GM12878 (cell line): ENCODE results near the gene TRIM67. TPM values are rescaled to one million over a fixed set of nuclear protein-coding genes. Genes with fewer than 3 reads are reported as not detected.

Source experiments
- ATAC-seq: fragments of 200-7000 bp; cut with Tn5 transposase; 3 replicates; pipeline ENCODE4 v1.9.1; 2020; ENCODE audit warnings: mild to moderate bottlenecking, moderate library complexity
- BruUV-seq: library from RNA; stranded (reverse); fragments of 400-500 nt; replicated peaks from 2 replicates; lab custom pipeline; 2021; lab: Mats Ljungman, UMichigan
- CTCF ChIA-PET: fragments of 300-600 bp; sonication (Branson Sonifier 250); formaldehyde crosslinking; extraction: SDS; loops from one replicate; lab custom pipeline; 2021; ENCODE audit warnings: inconsistent platforms; lab: Yijun Ruan, JAX
- POLR2A ChIA-PET: fragments of 350-600 bp; formaldehyde crosslinking; extraction: SDS; loops from one replicate; lab custom pipeline; 2021; ENCODE audit warnings: inconsistent platforms; lab: Charles Lee
- RAD21 ChIA-PET: fragments of 300-600 bp; sonication (Branson Sonifier 250); formaldehyde crosslinking; loops from one replicate; lab custom pipeline; 2023; ENCODE audit warnings: antibody characterized with exemption; ENCODE audit not compliant: unreplicated experiment; lab: Charles Lee
- SMC1A ChIA-PET: fragments of 300-600 bp; sonication (Branson Sonifier 250); formaldehyde crosslinking; loops from one replicate; lab custom pipeline; 2023; ENCODE audit not compliant: unreplicated experiment, uncharacterized antibody; lab: Charles Lee
- DNase-seq: peaks from one replicate; pipeline ENCODE4 v3.0.0-alpha.2; 2011; ENCODE audit warnings: low read depth, low spot score
- FAIRE-seq: peaks from 3 replicates; lab custom pipeline; 2011; peaks lifted over from hg19 to GRCh38; lab: Jason Lieb, UNC
- H2AFZ ChIP-seq: 2 replicates; pipeline ENCODE4 v1.6.0; 2011; ENCODE audit warnings: low read depth, low read length, control low read depth; ENCODE audit not compliant: control insufficient read depth
- H3K27ac ChIP-seq: 2 replicates; pipeline ENCODE4 v1.5.1; 2011; ENCODE audit warnings: control low read depth; ENCODE audit not compliant: control insufficient read depth, insufficient read depth
- H3K27me3 ChIP-seq, 2 experiments: replicated peaks in 1 of 2; 2 replicates each; pipeline versions ENCODE4 v1.6.0 to v1.6.1; 2011; ENCODE audit warnings: low read length in 1 of 2; ENCODE audit not compliant: control insufficient read depth in 2 of 2, insufficient read depth in 2 of 2
- H3K36me3 ChIP-seq, 2 experiments: 2 replicates each; pipeline ENCODE4 v1.5.1; 2011; ENCODE audit warnings: low read length in 1 of 2; ENCODE audit not compliant: control insufficient read depth in 2 of 2, insufficient read depth in 2 of 2
- H3K4me1 ChIP-seq: 2 replicates; pipeline ENCODE4 v1.6.1; 2011; ENCODE audit warnings: mild to moderate bottlenecking, low read length, moderate library complexity, mixed read lengths; ENCODE audit not compliant: control insufficient read depth, insufficient read depth
- H3K4me2 ChIP-seq: 2 replicates; pipeline ENCODE4 v1.6.0; 2011; ENCODE audit warnings: control low read depth; ENCODE audit not compliant: control insufficient read depth, insufficient read depth
- H3K4me3 ChIP-seq: fragments of 200-600 bp; sonication (generic); 2 replicates; pipeline ENCODE4 v1.5.1; 2016
- H3K79me2 ChIP-seq: 2 replicates; pipeline ENCODE4 v1.6.0; 2011; ENCODE audit warnings: low read length; ENCODE audit not compliant: control insufficient read depth, insufficient read depth
- H3K9ac ChIP-seq: 2 replicates; pipeline ENCODE4 v1.8.0; 2011; ENCODE audit warnings: low read length, control low read depth, mixed read lengths; ENCODE audit not compliant: control insufficient read depth, insufficient read depth
- H3K9me3 ChIP-seq: replicated peaks from 3 replicates; pipeline ENCODE4 v1.5.1; 2011; ENCODE audit warnings: mild to moderate bottlenecking, low read length; ENCODE audit not compliant: control insufficient read depth, insufficient read depth
- H4K20me1 ChIP-seq: 2 replicates; pipeline ENCODE4 v1.6.0; 2011; ENCODE audit not compliant: control insufficient read depth, insufficient read depth
- ASH2L ChIP-seq: fragments of 300-600, 200-600 bp; sonication (generic); IDR thresholded peaks from 2 replicates; pipeline ENCODE4 v1.6.1; 2017; ENCODE audit warnings: low read depth, mild to moderate bottlenecking, borderline replicate concordance
- CBFB ChIP-seq: IDR thresholded peaks from 2 replicates; pipeline ENCODE4 v1.6.1; 2016; ENCODE audit warnings: antibody characterized with exemption, low read depth
- DPF2 ChIP-seq: fragments of 450-650 bp; IDR thresholded peaks from 2 replicates; pipeline ENCODE4 v1.6.1; 2017; ENCODE audit warnings: mild to moderate bottlenecking
- ELK1 ChIP-seq: IDR thresholded peaks from 2 replicates; pipeline ENCODE4 v1.6.1; 2012; ENCODE audit warnings: low read depth, low read length, improper control_type of control experiment
- ETV6 ChIP-seq, 2 experiments: fragments of 450-650 bp in 1 of 2; IDR thresholded peaks in 1 of 2; conservative IDR thresholded peaks in 1 of 2; 2 replicates each; pipeline ENCODE4 v1.6.1; 2014; ENCODE audit warnings: antibody characterized with exemption in 1 of 2, borderline replicate concordance in 1 of 2, low read depth in 1 of 2, mild to moderate bottlenecking in 1 of 2, moderate library complexity in 1 of 2
- KDM1A ChIP-seq: fragments of 200-600 bp; sonication (generic); IDR thresholded peaks from 2 replicates; pipeline ENCODE4 v1.6.1; 2016; ENCODE audit warnings: borderline replicate concordance
- LARP7 ChIP-seq: fragments of 450-650 bp; IDR thresholded peaks from 2 replicates; pipeline ENCODE4 v1.6.1; 2017; ENCODE audit warnings: mild to moderate bottlenecking
- MYB ChIP-seq: fragments of 150-350 bp; IDR thresholded peaks from 2 replicates; pipeline ENCODE4 v1.6.1; 2014; ENCODE audit warnings: mild to moderate bottlenecking, low read depth, low read length, borderline replicate concordance
- NFXL1 ChIP-seq: fragments of 450-650 bp; IDR thresholded peaks from 2 replicates; pipeline ENCODE4 v1.6.1; 2017; ENCODE audit warnings: antibody characterized with exemption, mild to moderate bottlenecking, borderline replicate concordance
- PBX3 ChIP-seq: IDR thresholded peaks from 2 replicates; pipeline ENCODE4 v1.6.1; 2011; ENCODE audit warnings: mild to moderate bottlenecking, low read depth, low read length, moderate library complexity; ENCODE audit not compliant: insufficient replicate concordance
- RAD21 ChIP-seq: IDR thresholded peaks from 2 replicates; pipeline ENCODE4 v1.6.1; 2011; ENCODE audit warnings: mild to moderate bottlenecking, low read depth, low read length, moderate library complexity; ENCODE audit not compliant: insufficient read depth
- SPI1 ChIP-seq: IDR thresholded peaks from 2 replicates; pipeline ENCODE4 v1.6.1; 2011; ENCODE audit warnings: low read depth, mild to moderate bottlenecking, low read length, moderate library complexity, borderline replicate concordance; ENCODE audit not compliant: insufficient read depth
- USF2 ChIP-seq: IDR thresholded peaks from 2 replicates; pipeline ENCODE4 v1.6.1; 2011; ENCODE audit warnings: low read depth, low read length, improper control_type of control experiment, borderline replicate concordance
- ZNF622 ChIP-seq: fragments of 450-650 bp; IDR thresholded peaks from 2 replicates; pipeline ENCODE4 v1.6.1; 2017; ENCODE audit warnings: mild to moderate bottlenecking, inconsistent platforms
- WGBS: methylation state at CpG from one replicate; pipeline ENCODE4 v1.1.6; 2016; ENCODE audit warnings: low lambda C conversion rate; ENCODE audit not compliant: insufficient replicate concordance, insufficient coverage; ENCODE audit errors: missing lambda C conversion rate; 5-methylcytosine and 5-hydroxymethylcytosine counted together
- in situ Hi-C: fragments of 300-500 bp; cut with MboI; formaldehyde crosslinking; loops from 9 replicates; pipeline ENCODE4 v1.14.3; 2018; ENCODE audit warnings: mixed read lengths
- intact Hi-C: fragments of 100-400 bp; cut with micrococcal nuclease; formaldehyde crosslinking; loops from one replicate; pipeline ENCODE4 v1.14.2; 2022; ENCODE audit not compliant: unreplicated experiment
- polyA plus RNA-seq, 11 experiments: library from polyadenylated mRNA; depleted of rRNA in 4 of 11; unstranded in 6 of 11; stranded (reverse) in 5 of 11; fragments of >200 nt; fragmentation: Nextera tagmentation in 4 of 11; fragmentation: Illumina TruSeq in 1 of 11; extraction: Ambion mirVana in 4 of 11; extraction: Trizol in 1 of 11; gene quantifications; 1 replicate in 1 of 11; 2 replicates in 10 of 11; pipeline versions ENCODE4 v1.2.1 to v1.2.3, GENCODE V29; 2011 to 2016; ENCODE audit warnings: inconsistent platforms in 2 of 11, missing spikeins in 2 of 11, low read depth in 1 of 11
- total RNA-seq, 4 experiments: library from RNA; depleted of rRNA in 3 of 4; stranded (reverse); fragments of >200 nt in 3 of 4; fragmentation: Illumina TruSeq in 1 of 4; extraction: Trizol in 1 of 4; gene quantifications; 2 replicates each; pipeline versions ENCODE4 v1.2.1 to v1.2.3, GENCODE V29; 2013 to 2021

TRIM67 gene
- total and polyA plus RNA-seq, 10 of the 15 experiments (the other 5 are each of a cell fraction or from before 2014, with no cell fraction given), result under 0.01 to 0.01 TPM; not detected in 8

GRCh38 chr1:231122143-231122542, 39.7 kb upstream of the TRIM67 start:
- Histone ChIP-seq H3K36me3 (no peaks in the 10 kb centered on the region), H3K9me3 (no peaks in the 10 kb centered on the region; the same call in 2 of the 3 replicates), H2AFZ (no peak overlapping the region), H3K79me2 (no peaks in the 10 kb centered on the region), H3K4me2 (no peak overlapping the region), H3K27me3 (peaks cover 0 to 2% of the 10 kb centered on the region in 2 experiments; a peak in 2 of 4 replicates), H3K27ac (no peak overlapping the region), H3K4me3 (no peak overlapping the region), H4K20me1 (no peaks in the 10 kb centered on the region), H3K4me1 (no peaks in the 10 kb centered on the region), H3K9ac (no peak overlapping the region)
- ChIA-PET RAD21 (no interaction called here), POLR2A (interaction anchor here (0.5 kb wide), 1 partner anchor 1842 kb away, joined by 3 read pairs; no protein-coding TSS in a partner anchor), CTCF (no interaction called here), SMC1A (no interaction called here)
- no TSS peak for BruUV-seq
- DNase-seq (no peak), ATAC-seq (no peak), FAIRE-seq (no peak)
- WGBS, result 33% methylated on average over 2 of the region's 2 CpGs
- TF ChIP-seq RAD21, result no peak
- no peak for TF ChIP-seq CBFB
- TF ChIP-seq ETV6 (conservative IDR thresholded peaks at IDR 0.05 in 1 of 2, IDR thresholded peaks at IDR 0.05 in 1 of 2; ENCODE audit: borderline replicate concordance in 1 of 2, low read depth in 1 of 2), result no peak
- TF ChIP-seq KDM1A, result no peak
- intact Hi-C loops (no loop called here), in situ Hi-C loops (no loop called here)

GRCh38 chr1:231124746-231125145, 37.1 kb upstream of the TRIM67 start:
- SMC1A ChIA-PET, result interaction anchor here (1.5 kb wide), 1 partner anchor 36 kb away, joined by 3 read pairs; no protein-coding TSS in a partner anchor
- intact Hi-C loops, result no loop called here
- TF ChIP-seq ZNF622, result no peak
- no peak for TF ChIP-seq ASH2L
- TF ChIP-seq SPI1, result no peak
- TF ChIP-seq MYB, result no peak
- TF ChIP-seq ELK1, result no peak
- TF ChIP-seq DPF2, result no peak
- TF ChIP-seq USF2, result no peak
- TF ChIP-seq NFXL1, result no peak
- TF ChIP-seq PBX3, result no peak
- no peak for TF ChIP-seq LARP7

More at GRCh38 chr1:231124746-231125145, 37.1 kb upstream of the TRIM67 start:
- RAD21 ChIA-PET, result no interaction called here
- Histone ChIP-seq H3K4me3 (no peak overlapping the region), H3K4me1 (no peaks in the 10 kb centered on the region), H3K27ac (no peak overlapping the region), H2AFZ (no peak overlapping the region), H3K27me3 (peaks cover 0 to 2% of the 10 kb centered on the region in 2 experiments; a peak in 2 of 4 replicates), H3K4me2 (no peak overlapping the region), H3K9me3 (no peaks in the 10 kb centered on the region; the same call in 2 of the 3 replicates), H4K20me1 (no peaks in the 10 kb centered on the region), H3K9ac (no peak overlapping the region), H3K36me3 (no peaks in the 10 kb centered on the region), H3K79me2 (no peaks in the 10 kb centered on the region)
- ATAC-seq (no peak), DNase-seq (no peak), FAIRE-seq (no peak)
- CTCF ChIA-PET, result interaction anchor here (1.5 kb wide), 1 partner anchor 87 kb away, joined by 3 read pairs; no protein-coding TSS in a partner anchor
- BruUV-seq, result no TSS peak
- POLR2A ChIA-PET, result no interaction called here
- in situ Hi-C loops, result no loop called here
- 60% methylated on average over 14 of the region's 14 CpGs for WGBS
